HCT116 (cell line): Measurements from ENCODE around the gene NBEAL2. TPM values are rescaled to one million over a fixed set of nuclear protein-coding genes. Genes with fewer than 3 reads are reported as not detected.

Experiments used
- ATAC-seq: fragments of 200-7000 bp; cut with Tn5 transposase; 2 replicates; pipeline ENCODE4 v1.9.1; 2020; ENCODE audit warnings: mild to moderate bottlenecking, moderate library complexity
- BruUV-seq: library from RNA; stranded (reverse); fragments of 400-500 nt; replicated peaks from 2 replicates; lab custom pipeline; 2021; lab: Mats Ljungman, UMichigan
- CTCF ChIA-PET: fragments of 300-600 bp; sonication (Branson Sonifier 250); formaldehyde crosslinking; loops from one replicate; lab custom pipeline; 2021; ENCODE audit warnings: antibody characterized with exemption; lab: Charles Lee
- POLR2A ChIA-PET: fragments of 300-600, 350-600 bp; sonication (Branson Sonifier 250); formaldehyde crosslinking; loops from one replicate; lab custom pipeline; 2021; ENCODE audit warnings: antibody characterized with exemption; lab: Charles Lee
- RAD21 ChIA-PET, 2 experiments: fragments of 300-600 bp; sonication (Branson Sonifier 250); formaldehyde crosslinking; loops; one replicate each; lab custom pipeline; 2023; ENCODE audit warnings: low total read pairs in 2 of 2; ENCODE audit not compliant: uncharacterized antibody in 2 of 2, unreplicated experiment in 2 of 2, low non-redundant PET in 1 of 2; lab: Charles Lee
- DNase-seq: peaks from one replicate; pipeline ENCODE4 v3.0.0-alpha.2; 2010; ENCODE audit warnings: low read depth, low spot score
- H2AFZ ChIP-seq: fragments of 200-600 bp; shearing (Covaris generic), sonication (generic); 2 replicates; pipeline ENCODE4 v1.6.1; 2017; ENCODE audit warnings: low read depth, mixed run types, mixed read lengths, antibody characterized with exemption, low read length; ENCODE audit not compliant: poor library complexity, severe bottlenecking
- H3K27ac ChIP-seq: 2 replicates; pipeline ENCODE4 v1.5.1; 2012; ENCODE audit warnings: low read depth, low read length
- H3K27me3 ChIP-seq: fragments of 200-600 bp; sonication (generic); 2 replicates; pipeline ENCODE4 v1.6.1; 2016; ENCODE audit warnings: mixed run types, low read length, mixed read lengths; ENCODE audit not compliant: insufficient read depth
- H3K36me3 ChIP-seq, 2 experiments: fragments of 200-500 bp in 1 of 2; fragments of 200-600 bp in 1 of 2; sonication (Bioruptor generic) in 1 of 2; sonication (generic) in 1 of 2; 2 replicates each; pipeline versions ENCODE4 v1.5.1 to v1.6.1; 2014 to 2016; ENCODE audit warnings: low read length in 2 of 2, inconsistent platforms in 1 of 2, mixed read lengths in 1 of 2, mixed run types in 1 of 2; ENCODE audit not compliant: insufficient read depth in 2 of 2, control insufficient read depth in 1 of 2
- H3K4me1 ChIP-seq, 2 experiments: fragments of 200-600 bp in 1 of 2; sonication (generic) in 1 of 2; 2 replicates each; pipeline versions ENCODE4 v1.5.1 to v1.6.1; 2012 to 2017; ENCODE audit warnings: low read length in 2 of 2, inconsistent platforms in 1 of 2, mild to moderate bottlenecking in 1 of 2, mixed read lengths in 1 of 2, mixed run types in 1 of 2, moderate library complexity in 1 of 2; ENCODE audit not compliant: insufficient read depth in 2 of 2, control insufficient read depth in 1 of 2
- H3K4me2 ChIP-seq: fragments of 200-600 bp; sonication (generic); 2 replicates; pipeline ENCODE4 v1.6.1; 2017; ENCODE audit warnings: mixed run types, low read length, mixed read lengths
- H3K4me3 ChIP-seq, 2 experiments: fragments of 200-600 bp in 1 of 2; sonication (generic) in 1 of 2; replicated peaks in 1 of 2; 2 replicates each; pipeline ENCODE4 v1.5.1; 2011 to 2016; ENCODE audit warnings: low read length in 2 of 2, control low read depth in 1 of 2, low read depth in 1 of 2, mild to moderate bottlenecking in 1 of 2, mixed read lengths in 1 of 2, mixed run types in 1 of 2
- H3K79me2 ChIP-seq: fragments of 200-600 bp; sonication (generic); 2 replicates; pipeline ENCODE4 v1.6.1; 2017; ENCODE audit warnings: mild to moderate bottlenecking, mixed run types, low read length, moderate library complexity, mixed read lengths; ENCODE audit not compliant: insufficient read depth
- H3K9ac ChIP-seq: fragments of 200-600 bp; sonication (generic); 2 replicates; pipeline ENCODE4 v1.6.1; 2016; ENCODE audit warnings: low read length, mixed read lengths
- H3K9me2 ChIP-seq: fragments of 200-600 bp; sonication (generic), shearing (Covaris generic); 2 replicates; pipeline ENCODE4 v1.6.1; 2017; ENCODE audit warnings: mixed run types, mild to moderate bottlenecking, moderate library complexity; ENCODE audit not compliant: insufficient read depth
- H3K9me3 ChIP-seq, 2 experiments: fragments of 200-500 bp in 1 of 2; fragments of 200-600 bp in 1 of 2; sonication (Bioruptor generic) in 1 of 2; sonication (generic) in 1 of 2; 2 replicates each; pipeline ENCODE4 v1.6.1; 2014 to 2017; ENCODE audit warnings: low read length in 2 of 2, mixed read lengths in 2 of 2, inconsistent platforms in 1 of 2, low read depth in 1 of 2, mild to moderate bottlenecking in 1 of 2, mixed run types in 1 of 2, moderate library complexity in 1 of 2; ENCODE audit not compliant: control insufficient read depth in 1 of 2, insufficient read depth in 1 of 2
- H4K20me1 ChIP-seq: fragments of 200-600 bp; sonication (generic), shearing (Covaris generic); 2 replicates; pipeline ENCODE4 v1.6.1; 2017; ENCODE audit warnings: mixed run types, mild to moderate bottlenecking, moderate library complexity; ENCODE audit not compliant: insufficient read depth
- ATF3 ChIP-seq: IDR thresholded peaks from 2 replicates; pipeline ENCODE4 v1.6.1; 2012
- EGR1 ChIP-seq: IDR thresholded peaks from 2 replicates; pipeline ENCODE4 v1.6.1; 2012; ENCODE audit warnings: low read depth
- EZH2 ChIP-seq: fragments of 200-600 bp; sonication (generic); IDR thresholded peaks from 2 replicates; pipeline ENCODE4 v1.6.1; 2017; ENCODE audit warnings: antibody characterized with exemption, mixed run types
- FOSL1 ChIP-seq: IDR thresholded peaks from 2 replicates; pipeline ENCODE4 v1.6.1; 2012; ENCODE audit warnings: low read depth
- JUND ChIP-seq: IDR thresholded peaks from 2 replicates; pipeline ENCODE4 v1.6.1; 2012
- MAX ChIP-seq: IDR thresholded peaks from 2 replicates; pipeline ENCODE4 v1.6.1; 2012
- POLR2A ChIP-seq: IDR thresholded peaks from 2 replicates; pipeline ENCODE4 v1.7.0; 2011; ENCODE audit warnings: borderline replicate concordance; ENCODE audit not compliant: insufficient read depth, insufficient read length; ENCODE audit errors: extremely low read depth
- POLR2AphosphoS5 ChIP-seq: IDR thresholded peaks from 2 replicates; pipeline ENCODE4 v1.6.1; 2011; ENCODE audit warnings: mild to moderate bottlenecking, low read depth, low read length, moderate library complexity
- REST ChIP-seq: IDR thresholded peaks from 2 replicates; pipeline ENCODE4 v1.6.1; 2012; ENCODE audit warnings: low read depth
- SIN3A ChIP-seq: IDR thresholded peaks from 2 replicates; pipeline ENCODE4 v1.6.1; 2012; ENCODE audit warnings: low read depth
- SRF ChIP-seq: IDR thresholded peaks from 2 replicates; pipeline ENCODE4 v1.6.1; 2012; ENCODE audit warnings: low read depth
- YY1 ChIP-seq: IDR thresholded peaks from 2 replicates; pipeline ENCODE4 v1.6.1; 2011; ENCODE audit warnings: low read length, low read depth, moderate library complexity, mild to moderate bottlenecking; ENCODE audit not compliant: insufficient replicate concordance; ENCODE audit errors: extremely low read depth
- ZFX ChIP-seq: fragments of 450-650 bp; IDR thresholded peaks from 2 replicates; pipeline ENCODE4 v1.6.1; 2017
- ZNF274 ChIP-seq: fragments of 200-500 bp; sonication (Bioruptor generic); IDR thresholded peaks from 2 replicates; pipeline ENCODE4 v1.6.1; 2014; ENCODE audit warnings: mild to moderate bottlenecking, low read depth, low read length, inconsistent platforms
- intact Hi-C: fragments of 100-400 bp; cut with micrococcal nuclease; formaldehyde crosslinking; loops from 2 replicates; pipeline ENCODE4 v1.10.0; 2022
- total RNA-seq: library from RNA; stranded (reverse); gene quantifications from one replicate; pipeline ENCODE4 v1.2.1, GENCODE V29; 2021; ENCODE audit not compliant: unreplicated experiment

The NBEAL2 gene
- total RNA-seq, 1 experiment from 2014 or later = 72.9 TPM

DNA sequence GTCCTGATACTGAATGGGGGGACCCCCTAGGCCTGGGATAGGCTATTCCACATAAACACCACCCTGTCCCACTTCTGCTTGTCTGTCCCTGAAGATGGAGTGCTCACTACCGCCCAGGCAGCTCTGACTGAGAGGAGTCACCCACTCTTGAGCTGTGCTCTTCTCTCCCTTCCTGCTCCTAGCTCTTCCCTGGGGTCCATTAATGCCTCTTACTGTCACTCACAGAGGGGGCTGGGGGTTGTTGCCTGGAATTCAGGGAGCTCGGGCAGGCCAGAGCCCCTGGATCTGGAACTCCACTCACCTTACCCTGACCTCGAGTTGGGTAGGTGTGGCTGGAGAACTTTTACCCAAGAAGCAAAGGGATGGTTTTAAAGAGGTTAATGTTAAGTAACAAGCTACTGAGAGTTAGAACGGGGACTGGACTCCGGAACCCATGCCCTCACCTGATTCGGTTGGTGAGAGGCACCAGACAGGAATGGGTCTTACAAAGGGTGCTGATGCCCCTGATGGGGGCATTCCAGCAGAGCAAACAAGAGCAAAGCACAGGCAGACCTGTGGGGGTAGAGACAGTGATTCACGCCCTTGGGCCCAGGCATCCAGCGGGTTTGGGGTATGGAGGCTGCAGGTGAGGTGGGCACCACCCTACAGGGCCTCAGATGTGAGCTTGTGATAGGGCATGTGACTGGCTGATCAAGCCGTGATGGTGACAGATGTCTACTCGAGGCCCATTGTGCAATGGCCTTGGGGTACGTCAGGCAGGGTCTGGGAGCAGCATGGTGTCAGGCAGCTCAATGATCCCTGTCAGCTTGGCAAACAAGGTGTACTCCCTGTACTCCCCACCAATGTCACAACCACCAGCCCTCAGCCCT is 5.4 kb downstream of the NBEAL2 start:
- Histone ChIP-seq H3K9me2 (no peaks in the 10 kb centered on the region), H4K20me1 (no peaks in the 10 kb centered on the region), H3K36me3 (peaks cover 0 to 2% of the 10 kb centered on the region in 2 experiments; a peak in 2 of 4 replicates), H3K4me1 (peaks cover 15 to 37% of the 10 kb centered on the region in 2 experiments), H3K79me2 (peaks cover 56% of the 10 kb centered on the region), H3K27me3 (no peaks in the 10 kb centered on the region), H2AFZ (no peak overlapping the region), H3K4me3 (no peak overlapping the region), H3K9ac (no peak overlapping the region), H3K4me2 (no peak overlapping the region), H3K27ac (no peak overlapping the region), H3K9me3 (no peaks in the 10 kb centered on the region)
- RAD21 ChIA-PET = no interaction called here
- TF ChIP-seq ZNF274 = no peak
- no peak for TF ChIP-seq SIN3A
- no peak for TF ChIP-seq JUND
- no peak for TF ChIP-seq FOSL1
- no peak for TF ChIP-seq ATF3
- no peak for TF ChIP-seq POLR2A
- TF ChIP-seq MAX = no peak
- POLR2A ChIA-PET = no interaction called here
- no peak for ATAC-seq
- DNase-seq = no peak
- CTCF ChIA-PET = no interaction called here
- intact Hi-C loops = no loop called here
- no TSS peak for BruUV-seq

GRCh38 chr3:46985588-46985987 is 6.1 kb downstream of the NBEAL2 start:
- Histone ChIP-seq H2AFZ (no peak overlapping the region), H3K4me1 (peaks cover 15 to 35% of the 10 kb centered on the region in 2 experiments), H3K4me2 (no peak overlapping the region), H3K27ac (no peak overlapping the region), H3K9ac (no peak overlapping the region), H4K20me1 (no peaks in the 10 kb centered on the region), H3K27me3 (no peaks in the 10 kb centered on the region), H3K9me2 (no peaks in the 10 kb centered on the region), H3K36me3 (peaks cover 0 to 3% of the 10 kb centered on the region in 2 experiments; a peak in 2 of 4 replicates), H3K4me3 (no peak overlapping the region), H3K79me2 (peaks cover 50% of the 10 kb centered on the region), H3K9me3 (no peaks in the 10 kb centered on the region)
- ChIA-PET POLR2A (no interaction called here), CTCF (no interaction called here), RAD21 (no interaction called here)
- intact Hi-C loops = no loop called here
- no TSS peak for BruUV-seq
- DNase-seq (no peak), ATAC-seq (no peak)
- TF ChIP-seq SRF = no peak
- TF ChIP-seq SIN3A = no peak
- TF ChIP-seq YY1 = no peak
- TF ChIP-seq REST = no peak
- TF ChIP-seq ATF3 = no peak
- TF ChIP-seq ZFX = no peak
- TF ChIP-seq EGR1 = no peak
- TF ChIP-seq EZH2 = no peak
- no peak for TF ChIP-seq POLR2AphosphoS5
- no peak for TF ChIP-seq ZNF274
- no peak for TF ChIP-seq FOSL1
